Uterus (tissue), 2 donors: ENCODE measurements around the gene ATP10A.

Experiments
- POLR2A ChIP-seq, 2 donors: fragments of 450-650 bp; IDR thresholded peaks; one replicate each; pipeline ENCODE4 v1.6.1; 2016; ENCODE audit warnings: antibody characterized with exemption in 2 of 2, mild to moderate bottlenecking in 1 of 2, moderate library complexity in 1 of 2
- TF ChIP-seq, protein P1 (sequence below), 4 experiments: fragments of 200-600 bp in 2 of 4; fragments of 450-650 bp in 2 of 4; sonication (generic) in 2 of 4; IDR thresholded peaks; one replicate each; pipeline ENCODE4 v1.5.1; 2016 to 2019; ENCODE audit warnings: antibody characterized with exemption in 4 of 4, mild to moderate bottlenecking in 2 of 4, moderate library complexity in 1 of 4

GRCh38 chr15:25775317-25775912, 87.7 kb downstream of the ATP10A start:
- TF ChIP-seq, protein P1, sequence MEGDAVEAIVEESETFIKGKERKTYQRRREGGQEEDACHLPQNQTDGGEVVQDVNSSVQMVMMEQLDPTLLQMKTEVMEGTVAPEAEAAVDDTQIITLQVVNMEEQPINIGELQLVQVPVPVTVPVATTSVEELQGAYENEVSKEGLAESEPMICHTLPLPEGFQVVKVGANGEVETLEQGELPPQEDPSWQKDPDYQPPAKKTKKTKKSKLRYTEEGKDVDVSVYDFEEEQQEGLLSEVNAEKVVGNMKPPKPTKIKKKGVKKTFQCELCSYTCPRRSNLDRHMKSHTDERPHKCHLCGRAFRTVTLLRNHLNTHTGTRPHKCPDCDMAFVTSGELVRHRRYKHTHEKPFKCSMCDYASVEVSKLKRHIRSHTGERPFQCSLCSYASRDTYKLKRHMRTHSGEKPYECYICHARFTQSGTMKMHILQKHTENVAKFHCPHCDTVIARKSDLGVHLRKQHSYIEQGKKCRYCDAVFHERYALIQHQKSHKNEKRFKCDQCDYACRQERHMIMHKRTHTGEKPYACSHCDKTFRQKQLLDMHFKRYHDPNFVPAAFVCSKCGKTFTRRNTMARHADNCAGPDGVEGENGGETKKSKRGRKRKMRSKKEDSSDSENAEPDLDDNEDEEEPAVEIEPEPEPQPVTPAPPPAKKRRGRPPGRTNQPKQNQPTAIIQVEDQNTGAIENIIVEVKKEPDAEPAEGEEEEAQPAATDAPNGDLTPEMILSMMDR (IDR thresholded peaks at IDR 0.05) = no peak
- TF ChIP-seq POLR2A (IDR thresholded peaks at IDR 0.05) = no peak
